Right hindlimb (tissue), 1 donor: ENCODE measurements around the gene GIPC2.

Experiments used
- DNase-seq: peaks from one replicate; pipeline ENCODE4 v3.0.0-alpha.2; 2018

The GIPC2 gene

GRCh38 chr1:78153092-78153736 lies 107.4 kb downstream of the GIPC2 start:
- no peak for DNase-seq

GRCh38 chr1:78155121-78155520 lies 109.4 kb downstream of the GIPC2 start:
- DNase-seq = no peak

GRCh38 chr1:78156805-78157521 lies 111.2 kb downstream of the GIPC2 start:
- no peak for DNase-seq

GRCh38 chr1:78165816-78166215 lies 120.0 kb downstream of the GIPC2 start:
- DNase-seq = no peak

GRCh38 chr1:78168306-78168705 lies 122.5 kb downstream of the GIPC2 start:
- no peak for DNase-seq

GRCh38 chr1:78170859-78171258 lies 125.1 kb downstream of the GIPC2 start:
- DNase-seq = no peak

DNA sequence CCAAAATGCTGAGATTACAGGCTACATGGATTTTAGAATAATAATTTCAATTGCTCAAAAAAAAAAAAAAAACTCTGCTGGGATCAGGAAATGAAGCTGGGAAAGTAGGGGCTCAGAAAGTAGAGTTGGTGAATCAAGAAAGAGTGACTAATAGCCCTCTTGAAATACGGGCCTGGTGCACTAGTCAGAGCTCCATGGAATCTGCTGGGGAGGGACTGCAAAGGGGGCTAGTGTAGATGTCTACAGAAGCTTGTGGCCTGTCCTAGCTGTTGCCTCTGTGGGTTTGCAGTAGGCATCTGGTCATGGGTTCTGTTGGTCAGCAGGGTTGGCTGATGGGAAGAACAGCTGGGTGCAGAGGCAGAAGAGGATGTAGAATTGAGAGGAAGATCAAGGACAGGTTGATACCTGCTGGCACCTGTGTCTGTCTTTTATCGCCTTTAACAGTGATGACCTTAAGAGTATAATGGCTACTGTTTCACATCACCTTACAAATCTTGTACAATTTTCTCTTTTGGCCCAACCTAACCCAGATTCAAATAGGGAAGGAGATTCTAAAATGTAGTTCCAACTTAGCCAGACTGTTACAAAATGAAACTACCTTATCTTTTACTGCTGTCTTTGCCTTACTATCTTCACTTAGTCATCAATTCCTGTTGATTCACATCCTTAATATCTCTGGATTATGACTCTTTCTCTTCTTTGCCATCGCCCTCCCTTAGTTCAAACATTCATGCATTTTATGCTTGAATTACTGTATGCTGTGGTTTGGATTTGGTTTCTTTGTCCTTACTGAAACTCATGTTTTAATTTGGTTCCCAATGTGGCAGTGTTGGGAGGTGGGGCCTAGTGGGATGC lies 126.2 kb downstream of the GIPC2 start:
- DNase-seq = no peak

DNA sequence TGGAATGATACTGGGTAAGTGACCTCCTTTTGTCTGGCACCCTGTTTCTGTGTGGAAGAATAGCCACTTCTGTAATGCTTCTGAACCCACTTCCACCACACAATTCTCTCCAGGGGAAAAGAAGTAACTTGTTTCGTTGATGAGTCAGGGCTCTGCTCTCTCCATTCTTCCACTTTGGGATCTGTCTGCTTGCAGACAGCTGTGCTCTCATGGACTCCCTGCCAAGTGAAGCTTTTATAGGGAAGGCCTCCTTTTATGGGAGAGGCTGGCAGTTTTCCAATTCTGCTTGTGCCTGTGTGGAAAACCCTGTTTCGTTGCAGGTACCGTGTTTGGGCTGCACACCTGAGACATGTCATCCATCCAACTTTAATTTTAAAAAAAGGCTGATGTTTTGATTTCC lies 130.7 kb downstream of the GIPC2 start:
- peak; percentile 64 for DNase-seq

DNA sequence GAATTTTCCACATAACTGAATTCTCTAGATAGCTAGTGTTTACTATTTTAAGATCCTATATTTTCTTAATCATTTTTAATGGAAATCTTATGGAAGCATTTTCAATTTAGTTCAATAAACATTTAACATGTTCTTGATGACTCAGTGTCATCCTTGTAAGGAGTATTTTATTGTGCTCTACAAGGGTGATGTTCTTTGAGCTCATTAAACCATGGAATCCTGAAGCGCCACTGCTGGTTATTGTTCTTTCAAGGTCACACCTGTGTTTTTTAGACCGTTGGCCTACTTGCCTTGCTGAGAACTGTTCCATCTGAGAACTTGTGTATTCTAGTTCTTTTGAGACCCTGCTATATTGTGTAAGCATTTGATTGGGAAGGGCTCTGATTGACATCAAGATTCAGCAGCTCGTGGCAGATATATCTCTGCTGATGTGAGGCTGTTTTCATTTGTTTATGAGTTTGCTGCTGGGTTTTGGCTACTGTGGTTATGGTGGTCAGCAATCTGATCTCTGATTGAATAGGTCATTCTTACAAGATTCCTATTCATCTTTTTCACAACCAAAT lies 132.0 kb downstream of the GIPC2 start:
- DNase-seq = no peak

GRCh38 chr1:78178816-78179215 lies 133.1 kb downstream of the GIPC2 start:
- DNase-seq = no peak

DNA sequence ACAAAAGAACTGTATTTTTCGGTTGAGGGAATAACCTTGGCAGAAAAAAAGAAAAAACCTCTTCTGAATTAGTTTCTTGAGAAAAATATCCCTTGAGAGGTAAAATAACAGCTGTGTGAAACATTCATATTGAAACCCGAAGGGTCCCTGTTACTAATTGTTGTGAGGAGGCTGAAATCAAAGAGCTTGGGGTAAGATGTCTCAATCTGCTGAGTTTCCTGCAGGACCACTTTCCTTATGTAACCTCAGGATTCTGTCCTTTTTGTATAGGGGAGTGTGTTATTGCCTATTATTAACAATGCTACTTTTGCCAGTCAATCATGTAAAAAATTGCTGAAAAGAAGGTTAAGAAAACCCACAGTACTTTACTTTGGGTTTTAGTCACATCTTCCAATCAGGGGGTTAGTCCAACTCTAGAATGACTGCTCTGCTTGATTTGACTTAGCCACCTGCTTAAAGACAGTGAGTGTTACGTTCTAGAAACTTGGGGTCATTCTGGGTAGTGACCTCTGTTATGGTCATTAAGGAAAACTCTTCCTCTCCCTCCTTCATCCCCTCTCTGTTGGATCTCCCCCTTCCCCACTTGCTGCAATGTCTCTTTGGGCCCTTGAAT lies 138.8 kb downstream of the GIPC2 start:
- no peak for DNase-seq
